Astrocyte (in vitro differentiated cells and primary cell): ENCODE measurements around the gene ASCL2.

Experiments used
- EZH2 ChIP-seq: IDR thresholded peaks from 2 replicates; pipeline ENCODE4 v1.6.1; 2012; ENCODE audit warnings: mild to moderate bottlenecking, low read length, inconsistent platforms; ENCODE audit not compliant: insufficient read depth
- TF ChIP-seq, protein P1 (sequence below): IDR thresholded peaks from 2 replicates; pipeline ENCODE4 v1.5.1; 2011; ENCODE audit warnings: low read depth, mild to moderate bottlenecking, inconsistent platforms, low read length, moderate library complexity; ENCODE audit not compliant: insufficient read depth

DNA sequence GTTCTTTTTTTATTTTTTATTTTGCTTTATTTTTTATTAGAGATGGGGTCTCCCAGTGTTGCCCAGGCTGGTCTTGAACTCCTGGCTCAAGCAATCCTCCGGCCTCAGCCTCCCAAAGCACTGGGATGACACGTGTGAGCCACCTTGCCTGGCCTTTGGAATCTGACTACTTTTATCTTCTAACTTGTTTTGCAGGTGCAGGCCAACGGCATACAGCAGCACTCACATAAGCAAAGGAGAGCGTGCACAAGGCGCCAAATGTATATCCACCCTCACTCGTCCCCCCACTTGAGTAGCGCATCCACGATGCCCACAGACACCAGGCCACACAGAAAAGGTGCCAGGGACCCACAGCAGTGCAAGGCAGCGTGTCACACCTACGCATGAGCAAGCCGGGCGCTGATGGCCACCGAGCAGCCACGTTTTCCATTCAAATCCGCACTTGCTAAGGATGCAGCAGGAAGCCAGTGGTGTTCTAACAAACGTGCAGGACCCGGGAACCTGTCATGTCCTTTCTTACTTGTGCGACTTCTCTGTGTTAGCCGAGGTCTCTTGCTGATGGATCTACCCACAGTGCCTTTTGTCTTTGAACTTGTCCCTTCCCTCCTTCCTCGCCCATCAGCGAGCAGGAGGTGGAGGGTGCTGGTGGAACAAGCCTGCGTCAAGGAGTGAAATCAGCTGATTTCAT, 5.9 kb downstream of the ASCL2 start:
- TF ChIP-seq EZH2 = no peak
- TF ChIP-seq, protein P1, sequence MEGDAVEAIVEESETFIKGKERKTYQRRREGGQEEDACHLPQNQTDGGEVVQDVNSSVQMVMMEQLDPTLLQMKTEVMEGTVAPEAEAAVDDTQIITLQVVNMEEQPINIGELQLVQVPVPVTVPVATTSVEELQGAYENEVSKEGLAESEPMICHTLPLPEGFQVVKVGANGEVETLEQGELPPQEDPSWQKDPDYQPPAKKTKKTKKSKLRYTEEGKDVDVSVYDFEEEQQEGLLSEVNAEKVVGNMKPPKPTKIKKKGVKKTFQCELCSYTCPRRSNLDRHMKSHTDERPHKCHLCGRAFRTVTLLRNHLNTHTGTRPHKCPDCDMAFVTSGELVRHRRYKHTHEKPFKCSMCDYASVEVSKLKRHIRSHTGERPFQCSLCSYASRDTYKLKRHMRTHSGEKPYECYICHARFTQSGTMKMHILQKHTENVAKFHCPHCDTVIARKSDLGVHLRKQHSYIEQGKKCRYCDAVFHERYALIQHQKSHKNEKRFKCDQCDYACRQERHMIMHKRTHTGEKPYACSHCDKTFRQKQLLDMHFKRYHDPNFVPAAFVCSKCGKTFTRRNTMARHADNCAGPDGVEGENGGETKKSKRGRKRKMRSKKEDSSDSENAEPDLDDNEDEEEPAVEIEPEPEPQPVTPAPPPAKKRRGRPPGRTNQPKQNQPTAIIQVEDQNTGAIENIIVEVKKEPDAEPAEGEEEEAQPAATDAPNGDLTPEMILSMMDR = no peak
